COLO668 (cell line): ENCODE results near the gene TMSB10.

ENCODE experiments used
- DNase-seq: peaks from one replicate; lab custom pipeline; 2025; ENCODE audit not compliant: unreplicated experiment; lab: John Stamatoyannopoulos, UW

Gene TMSB10

GRCh38 chr2:84879584-84880394, 25.7 kb upstream of the TMSB10 start:
- DNase-seq = no peak

- DNase-seq = no peak
These were observed 25.1 kb upstream of the TMSB10 start for GRCh38 chr2:84880395-84880644.

GRCh38 chr2:84880645-84881521, 24.6 kb upstream of the TMSB10 start, which contains the start of gene TRABD2A:
Gene TRABD2A, minus strand, starts transcription at chr2:84881084. Its CDS starts 45 bp downstream, at chr2:84881039.
- peak; percentile 19 for DNase-seq

- DNase-seq = peak; percentile 59
These were observed 23.7 kb upstream of the TMSB10 start for GRCh38 chr2:84881581-84882413.

GRCh38 chr2:84882414-84882738, 23.1 kb upstream of the TMSB10 start:
- DNase-seq = no peak

GRCh38 chr2:84882775-84883550, 22.5 kb upstream of the TMSB10 start:
- DNase-seq = no peak

GRCh38 chr2:84884449-84884848, 21.0 kb upstream of the TMSB10 start:
- DNase-seq = no peak

- no peak for DNase-seq
These were observed 20.3 kb upstream of the TMSB10 start for GRCh38 chr2:84885111-84885510.

- no peak for DNase-seq
These were observed 18.7 kb upstream of the TMSB10 start for GRCh38 chr2:84886791-84887190.

GRCh38 chr2:84888401-84889276, 16.8 kb upstream of the TMSB10 start:
- DNase-seq = no peak

GRCh38 chr2:84889332-84889731, 16.1 kb upstream of the TMSB10 start:
- DNase-seq = no peak

GRCh38 chr2:84891355-84892010, 14.0 kb upstream of the TMSB10 start:
- DNase-seq = no peak

GRCh38 chr2:84894131-84894586, 11.3 kb upstream of the TMSB10 start:
- no peak for DNase-seq

- DNase-seq = no peak
These were observed 10.5 kb upstream of the TMSB10 start for GRCh38 chr2:84894758-84895520.

GRCh38 chr2:84896567-84896966, 8.9 kb upstream of the TMSB10 start:
- no peak for DNase-seq

GRCh38 chr2:84897773-84898172, 7.7 kb upstream of the TMSB10 start:
- no peak for DNase-seq

GRCh38 chr2:84899304-84900204, 5.9 kb upstream of the TMSB10 start:
- no peak for DNase-seq
